GM18868 (cell line): Measurements from ENCODE around the gene MAML2.

ENCODE experiments used
- ATAC-seq: cut with Tn5 transposase; IDR thresholded peaks from one replicate; pipeline ENCODE4 v1.9.1; 2021; ENCODE audit warnings: mild to moderate bottlenecking, moderate library complexity; ENCODE audit not compliant: unreplicated experiment

The MAML2 gene

DNA sequence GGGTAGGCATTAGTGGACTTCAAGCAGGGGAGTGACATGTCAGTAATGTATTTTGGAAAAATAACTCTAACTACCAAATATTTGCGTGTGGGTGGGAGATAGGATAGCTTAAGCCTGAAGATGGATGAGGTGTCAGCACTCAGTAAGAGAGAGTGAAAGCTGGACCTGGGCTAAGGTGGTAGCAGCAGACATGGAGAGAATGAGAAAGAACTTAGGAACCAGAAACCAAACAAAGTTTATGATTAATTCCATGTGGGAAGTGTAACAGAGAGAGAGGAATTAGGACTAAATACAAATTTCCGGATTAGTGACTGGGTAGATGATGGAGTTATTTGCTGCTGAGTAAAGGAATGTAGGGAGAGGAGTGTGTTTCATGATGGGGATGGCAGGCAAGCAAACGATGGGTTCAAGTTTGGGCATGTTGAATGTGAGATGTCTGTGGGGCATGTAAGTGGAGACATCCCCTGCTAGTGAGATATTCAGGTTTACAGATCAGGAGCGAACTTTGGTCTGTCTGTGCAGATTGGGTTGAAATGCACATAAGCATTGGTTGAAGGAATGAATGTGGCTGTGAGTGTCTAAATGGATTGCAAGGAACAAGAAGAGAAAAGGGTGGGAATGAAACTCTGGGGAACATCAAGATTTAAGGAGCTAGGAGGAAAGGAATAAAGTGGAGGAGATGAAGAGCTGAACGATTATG is 233.5 kb downstream of the MAML2 start:
- no peak for ATAC-seq

DNA sequence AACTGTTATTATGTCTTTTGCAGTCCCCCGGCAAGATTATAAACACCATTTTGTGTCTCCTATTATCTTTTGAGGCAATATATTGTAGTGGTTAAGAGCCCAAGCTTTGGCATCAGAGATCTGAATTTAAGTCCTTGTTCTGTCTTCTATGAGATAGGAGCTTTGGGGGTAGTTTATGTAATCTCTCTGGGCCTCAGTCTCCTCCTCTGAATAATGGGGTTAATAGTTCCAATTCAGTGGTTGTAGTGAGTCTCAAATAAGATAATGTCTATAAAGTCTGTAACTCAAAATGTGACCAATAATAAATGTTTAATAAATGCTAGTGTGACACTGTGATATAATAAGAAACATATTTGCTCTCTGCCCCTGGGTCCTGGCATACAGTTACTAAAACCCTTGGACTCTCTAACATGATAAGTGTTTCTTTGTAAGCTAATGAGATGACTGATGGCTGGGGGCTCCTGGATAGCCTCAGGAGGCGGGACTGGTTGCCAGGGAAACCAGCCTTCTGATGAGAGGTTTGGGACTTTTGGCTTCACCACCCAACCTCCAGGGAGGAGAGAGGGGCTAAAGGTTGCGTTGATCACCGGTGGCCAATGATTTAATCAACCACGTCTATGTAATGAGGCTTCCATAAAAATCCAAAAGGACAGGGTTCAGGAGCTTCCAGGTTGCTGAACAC is 235.7 kb downstream of the MAML2 start:
- ATAC-seq: no peak

DNA sequence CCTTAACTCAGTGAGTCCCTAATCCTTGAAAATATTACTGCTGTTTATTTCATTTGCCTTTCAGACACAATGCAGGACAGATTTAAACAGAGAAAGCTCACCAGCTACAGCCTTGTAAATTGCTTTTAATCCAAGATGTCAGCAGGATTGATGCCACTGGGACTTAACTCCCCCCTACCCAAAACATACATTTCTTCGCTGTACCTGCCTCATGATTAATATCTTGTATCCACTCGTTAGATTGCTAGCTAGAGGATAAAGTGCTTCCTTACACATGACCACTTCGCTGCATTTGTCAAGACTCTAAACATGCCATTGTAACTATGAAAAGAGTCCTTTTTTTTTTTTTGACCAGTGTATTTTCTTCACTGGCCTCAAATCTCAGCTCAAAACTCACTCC is 236.3 kb downstream of the MAML2 start:
- ATAC-seq: no peak

DNA sequence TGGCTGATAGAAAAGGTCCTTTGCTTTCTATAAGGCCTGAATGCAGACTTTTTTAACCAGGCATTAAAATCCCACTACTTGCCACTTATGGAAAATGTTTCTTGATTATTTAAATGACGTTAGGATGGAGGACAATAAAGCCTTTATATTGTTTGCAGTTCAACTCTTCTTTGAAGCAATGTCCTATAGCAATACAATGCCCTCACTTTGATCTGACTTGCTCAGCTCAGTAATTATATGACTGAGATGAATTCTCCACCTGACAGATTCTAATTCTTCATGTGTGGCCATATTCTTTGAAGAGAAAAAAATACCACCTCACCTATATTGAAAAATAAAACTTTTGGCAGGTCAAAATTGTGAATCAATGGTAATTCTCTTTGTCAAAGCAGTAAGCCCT is 237.1 kb downstream of the MAML2 start:
- no peak for ATAC-seq

DNA sequence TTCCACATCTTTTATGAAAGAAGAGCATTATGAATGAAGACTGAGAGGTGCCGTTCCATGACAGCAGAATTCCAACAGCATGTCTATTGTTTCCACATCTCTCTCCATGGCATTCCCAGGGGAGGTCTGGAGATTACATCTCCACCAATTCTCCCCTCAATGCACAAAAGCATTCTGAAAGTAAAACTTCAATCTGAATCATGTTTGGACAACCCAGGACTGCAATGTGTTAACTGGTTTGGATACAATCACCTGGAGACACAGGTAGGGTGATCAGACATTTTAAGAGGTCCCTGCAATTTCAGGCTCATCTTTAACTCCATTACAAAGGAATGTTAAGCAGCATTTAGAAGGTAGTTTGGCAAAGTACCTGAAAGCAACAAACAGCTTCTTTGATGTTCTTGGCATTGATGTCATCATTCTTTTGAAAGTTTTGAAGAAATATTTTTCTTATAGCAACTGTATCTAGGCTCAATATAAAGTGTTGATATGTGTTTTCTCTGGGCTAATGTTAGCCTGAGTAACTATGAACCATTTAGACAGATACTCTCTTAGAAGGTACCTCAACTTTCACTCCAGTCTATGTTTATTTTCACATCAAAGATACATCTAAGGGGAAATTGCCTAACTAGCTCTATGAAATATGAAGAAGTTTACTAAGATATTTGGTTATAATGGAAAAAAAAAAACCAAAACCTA is 237.6 kb downstream of the MAML2 start:
- ATAC-seq: no peak

DNA sequence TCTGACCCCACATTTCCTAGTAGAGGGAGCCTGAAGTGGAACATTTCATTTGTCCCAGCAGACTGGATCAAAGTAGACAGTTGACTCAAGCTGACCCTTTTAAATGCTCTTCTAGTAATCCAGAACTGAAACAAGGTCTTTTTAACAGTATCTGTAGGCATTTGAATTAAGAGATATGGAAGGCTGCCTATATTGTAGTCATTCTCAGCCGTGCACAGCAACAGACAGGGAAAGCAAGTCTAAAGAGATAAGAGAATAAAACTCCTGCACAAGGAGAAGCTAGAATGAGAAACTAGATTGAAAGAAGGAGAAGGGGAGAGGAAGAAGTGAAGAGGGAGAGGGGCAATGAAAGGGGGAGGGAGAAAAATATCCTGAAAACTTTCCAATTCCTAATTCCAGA is 238.5 kb downstream of the MAML2 start:
- ATAC-seq: no peak

DNA sequence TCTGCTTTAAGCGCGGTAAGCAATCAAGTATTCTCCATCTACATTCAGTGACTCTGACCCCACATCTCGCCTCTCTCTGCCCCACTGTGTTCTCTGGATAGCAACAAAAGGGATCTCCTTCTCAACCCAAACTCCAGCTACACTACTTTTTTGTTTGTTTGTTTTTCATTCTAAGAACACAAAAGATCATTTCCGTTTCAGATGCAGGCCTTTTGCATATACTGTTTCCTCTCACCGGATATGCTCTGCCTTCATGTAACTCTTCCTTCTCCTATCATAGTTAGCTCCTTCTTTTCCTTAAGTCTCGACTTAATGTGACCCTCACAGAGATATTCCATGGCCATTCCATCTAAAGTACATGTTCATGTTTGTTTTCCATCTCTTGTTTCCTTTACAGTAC is 239.3 kb downstream of the MAML2 start:
- no peak for ATAC-seq

DNA sequence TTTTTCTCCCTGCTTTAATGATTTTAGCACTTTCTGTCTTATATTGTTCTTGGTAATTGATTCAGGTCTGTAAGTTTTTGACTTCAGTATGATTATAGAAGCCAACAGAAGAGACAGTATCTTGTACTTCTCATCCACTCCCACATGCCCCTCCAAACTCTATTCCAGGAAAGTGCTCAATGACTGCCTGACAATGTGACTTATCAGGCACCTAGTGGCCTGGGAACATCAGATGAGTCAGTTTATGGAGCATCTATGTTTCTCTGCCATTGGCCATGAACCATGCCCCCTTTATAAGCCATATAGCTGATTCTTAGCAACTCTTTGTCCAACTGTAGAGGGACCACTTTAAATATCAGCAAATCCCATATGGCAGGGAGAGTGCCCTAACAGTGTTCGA is 239.9 kb downstream of the MAML2 start:
- ATAC-seq: no peak

DNA sequence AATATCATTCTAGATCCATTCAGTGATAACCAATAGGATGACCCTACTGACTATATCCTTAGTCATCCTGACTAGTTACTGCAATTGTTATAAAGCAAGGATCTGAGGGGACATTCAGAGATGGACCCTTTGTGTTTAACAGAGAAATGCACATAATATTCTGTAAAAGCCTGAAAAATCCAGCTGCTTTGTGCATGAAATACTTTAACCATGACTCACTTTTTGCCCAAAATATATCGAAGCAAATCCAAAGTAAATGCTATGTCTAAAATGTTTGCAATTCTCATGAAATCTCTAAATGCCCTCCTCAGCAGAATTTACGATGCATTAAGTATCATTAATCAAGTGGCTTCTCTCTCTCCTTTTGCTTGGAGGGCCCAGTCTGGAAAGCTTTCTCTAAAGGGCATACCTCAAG is 240.3 kb downstream of the MAML2 start:
- no peak for ATAC-seq

DNA sequence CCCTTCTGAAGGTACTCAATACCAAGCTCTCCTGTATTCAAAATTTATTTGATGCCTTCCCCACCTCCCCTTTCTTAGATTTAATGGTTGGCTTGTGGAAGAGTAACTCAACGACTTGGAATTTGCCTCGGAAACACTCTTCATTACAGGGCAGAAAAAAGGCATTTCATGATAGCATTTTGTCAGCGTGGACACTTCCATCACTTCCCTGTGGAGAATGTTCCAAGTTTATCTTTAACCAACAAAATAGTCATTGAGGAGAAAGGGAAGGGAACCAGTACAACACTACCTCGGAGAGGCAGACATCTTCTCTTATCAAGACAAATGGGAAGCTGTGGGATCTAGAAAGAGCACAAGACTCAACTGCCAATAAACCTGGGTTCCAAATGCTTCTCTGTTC is 241.8 kb downstream of the MAML2 start:
- no peak for ATAC-seq

DNA sequence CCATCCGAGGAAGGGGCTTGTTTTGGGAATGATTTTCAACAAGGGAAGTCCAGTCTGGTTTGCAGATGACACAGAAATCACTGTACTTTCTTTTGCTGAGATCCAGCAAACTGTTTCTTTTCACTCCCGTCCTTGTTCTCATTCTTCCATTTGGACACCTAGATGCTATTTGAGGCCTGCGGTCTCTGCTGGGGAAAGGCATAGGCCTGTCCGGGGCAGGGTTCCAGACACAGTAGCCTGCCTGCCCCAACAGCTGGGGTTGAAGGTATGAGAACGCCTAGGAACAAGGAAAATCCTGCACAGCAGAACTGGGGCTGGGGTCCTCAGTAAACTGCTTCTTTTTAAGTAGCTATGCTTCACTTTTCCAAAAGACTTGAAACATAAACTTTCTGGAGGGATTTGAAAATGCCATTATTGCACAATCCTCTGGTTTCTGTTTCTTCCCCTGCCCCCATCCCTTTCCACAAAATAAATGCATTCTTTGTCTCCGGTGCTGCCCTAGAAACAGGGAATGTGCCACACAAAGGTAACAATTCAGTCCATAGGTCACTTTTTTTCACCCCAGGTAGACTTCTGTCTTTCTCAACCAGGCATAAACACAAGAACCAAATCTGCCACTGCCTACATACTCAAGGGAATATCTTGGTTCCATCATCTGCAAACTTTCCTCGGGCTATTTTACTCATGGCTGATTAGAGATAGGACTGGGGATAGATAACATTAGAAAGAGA is 244.3 kb downstream of the MAML2 start:
- ATAC-seq: no peak

DNA sequence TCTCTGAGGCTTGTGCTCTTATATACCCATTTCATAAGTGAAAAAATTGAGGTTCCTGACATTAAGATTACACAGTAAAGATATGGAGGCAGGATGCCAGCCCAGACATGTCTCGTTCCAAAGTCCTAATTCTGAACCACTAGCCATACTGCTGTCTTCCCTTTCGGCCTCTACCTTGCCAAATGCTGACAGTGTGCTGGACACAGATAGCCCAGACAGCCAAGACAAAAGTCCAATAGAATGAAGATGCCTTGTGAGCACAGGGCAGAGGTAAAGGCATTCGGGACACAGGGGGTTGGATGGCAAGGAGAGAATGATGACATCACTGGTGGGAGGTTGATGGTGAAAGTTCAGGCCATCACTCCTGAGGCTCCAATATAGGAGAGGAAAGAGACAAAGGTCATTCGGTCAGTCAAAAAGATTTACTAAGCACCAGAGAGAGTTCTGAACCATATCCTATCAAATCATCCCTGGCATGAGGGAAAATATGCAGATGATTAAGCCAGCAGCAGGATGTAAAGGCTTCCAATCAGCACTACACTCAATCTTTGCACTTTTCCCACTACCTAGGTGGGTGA is 245.1 kb downstream of the MAML2 start:
- no peak for ATAC-seq

DNA sequence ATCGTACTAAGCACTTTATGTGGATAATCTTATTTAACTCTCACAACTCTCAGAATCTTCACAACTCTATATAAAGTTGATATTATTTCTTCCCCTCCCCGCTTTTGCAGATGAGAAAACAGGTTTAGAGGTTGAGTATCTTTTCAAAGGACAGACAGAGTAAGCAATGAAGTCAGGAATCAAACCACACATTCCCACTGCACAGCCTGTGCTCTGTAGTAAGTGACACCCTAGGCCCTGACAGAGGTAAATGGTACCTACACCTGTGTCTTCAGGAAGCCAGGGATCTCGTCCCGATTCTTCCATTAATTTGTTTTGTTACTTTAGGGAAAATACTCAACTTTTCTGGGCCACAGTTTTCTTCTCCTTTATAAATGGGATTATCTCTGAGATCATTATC is 246.6 kb downstream of the MAML2 start:
- ATAC-seq: no peak

DNA sequence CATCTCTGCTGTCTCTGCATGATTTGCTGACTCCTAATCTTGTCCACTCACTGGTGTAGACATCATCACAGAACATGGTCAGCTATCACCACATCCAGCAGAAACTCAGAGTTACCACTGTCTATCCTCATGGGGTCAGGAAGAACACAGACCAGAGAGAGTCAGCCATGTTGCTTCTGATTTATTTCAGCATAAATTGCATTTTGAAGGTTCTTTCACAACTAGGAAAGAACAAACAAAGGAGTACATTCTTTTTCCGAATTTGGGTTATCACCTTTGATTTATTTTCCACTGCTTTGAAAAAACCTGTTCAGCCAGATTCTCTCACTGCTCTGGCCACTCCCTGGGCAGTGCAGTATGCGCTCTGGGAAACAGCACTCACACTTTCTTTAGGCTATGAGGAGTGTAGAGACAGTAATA is 247.1 kb downstream of the MAML2 start:
- ATAC-seq: no peak

DNA sequence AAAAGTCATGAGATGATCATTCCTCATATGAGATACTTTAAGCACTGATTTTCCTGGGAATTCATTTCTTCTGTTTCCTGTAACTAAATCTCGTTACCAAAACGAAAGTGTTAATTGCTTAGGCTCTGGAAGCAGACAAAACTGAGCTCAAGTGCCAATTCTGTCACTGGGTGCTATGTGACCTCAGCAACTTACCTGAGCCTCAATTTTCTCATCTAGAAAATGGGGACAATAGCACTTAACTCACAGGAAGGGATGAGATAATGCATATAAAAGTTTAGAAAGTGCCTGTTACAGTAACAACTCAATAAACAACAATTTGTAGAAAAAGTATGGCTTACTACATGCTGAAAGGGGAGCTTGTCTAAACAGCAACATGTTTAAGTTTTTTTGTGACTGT is 248.8 kb downstream of the MAML2 start:
- no peak for ATAC-seq

DNA sequence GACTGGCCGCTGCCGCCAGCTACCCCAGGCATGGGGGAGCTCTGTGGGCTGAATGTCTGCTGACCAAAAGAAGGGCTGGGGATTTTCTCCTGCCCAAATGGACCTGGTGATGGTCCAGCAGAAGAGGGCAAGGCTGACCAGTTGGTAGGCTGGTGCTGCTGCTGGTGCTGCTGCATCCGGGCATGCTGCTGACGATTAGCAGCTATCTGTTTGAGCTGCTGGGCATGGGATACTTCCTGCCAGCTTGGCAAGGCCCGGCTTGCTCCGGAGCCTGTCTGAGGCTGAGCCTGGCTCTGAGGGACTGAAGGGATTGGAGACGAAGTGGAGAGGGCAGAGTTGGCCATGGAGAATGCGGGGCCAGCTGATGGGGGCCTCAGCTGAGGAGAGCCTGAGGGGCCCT is 250.5 kb downstream of the MAML2 start:
- ATAC-seq: no peak

DNA sequence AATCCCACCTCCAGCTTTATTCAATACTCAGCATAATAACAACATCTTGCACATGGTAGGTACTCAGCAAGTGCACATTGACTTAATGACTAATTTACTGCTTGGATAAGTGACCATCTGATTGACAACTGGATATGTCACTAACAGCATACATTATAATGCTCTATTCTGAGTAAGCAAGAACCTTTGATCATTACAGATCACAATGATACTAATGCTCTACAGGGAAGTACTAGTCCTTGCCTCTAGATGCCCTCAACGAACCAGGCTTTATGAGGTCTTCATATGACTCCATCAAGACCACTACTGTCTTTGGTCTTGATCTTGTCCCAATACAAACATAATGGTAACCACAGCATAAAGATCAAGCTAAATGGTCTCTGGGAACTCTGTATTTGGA is 251.5 kb downstream of the MAML2 start:
- no peak for ATAC-seq

DNA sequence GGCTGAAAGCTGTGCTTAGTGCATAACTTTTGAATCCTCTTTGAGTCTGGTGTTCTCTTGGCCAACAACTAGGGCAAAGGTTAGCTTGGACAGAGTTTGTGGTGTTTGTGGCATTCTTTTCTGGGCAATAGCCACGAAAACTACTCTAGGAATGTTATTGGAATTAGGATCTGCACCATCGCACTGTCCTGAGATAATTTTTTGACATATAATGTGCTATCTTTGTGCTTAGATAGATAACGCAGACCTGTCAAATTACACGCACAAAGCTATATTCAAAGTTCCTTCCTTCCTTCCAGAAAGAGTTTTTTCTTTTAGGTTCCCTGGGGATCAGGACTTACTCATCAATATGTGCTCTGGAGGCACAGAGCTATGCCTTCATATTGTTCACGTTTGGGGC is 252.3 kb downstream of the MAML2 start:
- no peak for ATAC-seq

DNA sequence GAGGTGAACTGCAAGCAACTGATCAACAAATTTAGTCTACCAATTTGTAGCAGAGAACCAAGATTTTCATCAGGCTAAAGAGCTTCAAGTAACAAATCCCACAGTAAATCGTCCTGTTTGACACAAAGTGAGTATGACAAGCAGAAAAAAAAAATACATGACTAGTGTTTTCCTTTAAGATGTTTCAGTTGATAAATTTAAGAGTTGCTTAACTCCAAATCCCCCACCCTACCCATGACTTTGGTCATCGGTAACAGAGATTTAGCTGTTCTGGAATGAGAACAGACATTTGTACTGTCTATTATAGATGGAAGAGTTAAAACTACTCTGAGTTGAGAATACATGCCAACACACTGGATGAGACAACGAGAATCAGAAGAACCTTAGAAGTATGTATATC is 254.1 kb downstream of the MAML2 start:
- ATAC-seq: no peak

DNA sequence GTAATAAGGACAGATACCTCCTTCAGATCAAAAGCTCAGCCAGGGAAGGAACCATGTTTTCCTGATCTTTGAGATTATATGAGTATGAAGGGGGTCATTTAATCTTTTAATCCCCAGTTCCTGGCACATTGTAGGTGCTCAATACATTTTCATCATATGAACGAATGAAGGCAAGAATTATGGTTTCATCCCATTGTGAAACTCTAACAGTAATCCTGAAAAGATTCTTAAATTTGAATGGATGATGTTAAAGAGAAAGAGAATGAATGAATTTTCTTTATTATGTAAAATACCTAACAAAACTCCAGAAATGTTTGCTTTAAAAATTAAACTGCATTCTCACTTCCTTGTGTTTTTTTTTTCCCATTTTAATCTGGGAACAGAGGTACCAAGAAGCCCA is 256.9 kb downstream of the MAML2 start:
- ATAC-seq: no peak

DNA sequence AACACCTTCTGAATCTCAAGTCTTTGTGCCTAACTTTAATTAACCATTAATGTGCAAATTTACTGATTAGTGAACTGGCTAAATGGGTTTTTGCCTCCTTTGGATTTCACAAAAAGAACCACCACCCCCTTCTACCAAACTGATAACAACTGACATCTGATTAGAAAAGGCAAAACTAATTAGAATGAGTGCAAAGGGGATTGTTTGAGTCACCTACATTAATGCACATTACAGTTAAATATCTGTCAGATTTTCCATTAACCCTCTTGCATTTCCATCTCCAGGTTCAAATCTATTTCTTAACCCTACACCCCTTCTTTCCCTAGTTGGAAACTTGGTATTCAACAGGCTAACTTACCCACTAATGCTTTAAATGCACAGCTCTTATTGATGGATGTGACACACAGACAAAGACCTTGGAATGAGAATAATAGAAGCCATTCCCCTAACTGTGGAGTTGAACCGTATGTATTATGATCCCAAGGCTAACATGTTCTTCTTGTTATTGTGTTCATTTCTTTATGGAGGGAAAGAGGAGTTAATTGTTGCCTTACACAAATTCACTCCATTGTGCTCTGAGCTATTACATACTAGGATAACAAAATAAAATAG is 257.6 kb downstream of the MAML2 start:
- no peak for ATAC-seq
